ENCODE results near the gene GFOD1.

The GFOD1 gene

GRCh38 chr6:13311155-13311554 is 176.2 kb downstream of the GFOD1 start:
- no peak for DNase-seq

- no peak for DNase-seq
These were observed 179.1 kb downstream of the GFOD1 start for GRCh38 chr6:13308332-13308731.
